Measurements from ENCODE around the gene TSEN15. TPM values are rescaled to one million over a fixed set of nuclear protein-coding genes. Genes with fewer than 3 reads are reported as not detected.

TSEN15 gene
- total and polyA plus RNA-seq, 12 donors: 16.3 to 55.1 (median 27.8) TPM

DNA sequence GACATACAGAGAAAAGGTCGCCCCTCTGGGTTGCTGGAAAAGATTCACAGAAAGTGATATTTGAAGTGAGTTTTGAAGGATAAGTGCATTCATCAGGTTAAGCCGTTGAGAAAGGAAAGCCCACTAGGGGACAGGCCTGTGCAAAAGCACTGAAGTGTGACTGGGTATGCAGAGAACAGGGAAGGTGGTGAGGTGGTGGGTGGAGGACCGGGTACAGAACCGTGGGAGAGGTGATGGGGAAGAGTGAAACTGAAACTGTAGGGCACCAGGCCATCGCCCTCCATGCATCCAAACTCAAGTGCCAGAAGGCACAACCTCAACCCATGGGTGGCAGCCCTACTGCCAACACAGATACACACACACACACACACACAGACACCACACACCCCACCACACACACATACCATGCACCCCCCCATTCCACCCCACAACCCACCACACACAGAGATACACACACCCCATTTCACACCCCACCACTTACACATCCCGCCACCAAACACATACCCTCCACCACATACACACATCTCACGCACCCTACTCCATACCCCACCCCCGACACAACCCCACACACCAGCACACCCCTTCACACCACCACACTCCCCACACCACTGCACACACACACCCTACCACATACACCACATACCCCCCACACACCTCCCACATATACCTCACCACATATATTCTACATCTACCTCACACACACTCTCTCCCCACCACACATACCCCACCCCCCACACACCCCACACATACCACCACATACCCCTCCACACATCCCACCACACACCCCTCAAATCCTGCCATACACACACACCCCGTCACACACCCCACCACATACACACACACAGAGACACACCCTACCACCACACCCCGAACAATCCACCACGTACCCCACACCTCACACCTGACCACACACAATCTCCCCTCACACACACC lies 59.0 kb downstream of the TSEN15 start:
- H3K4me1 ChIP-seq (replicated peaks in 1 of 2): no peaks in the 10 kb centered on the region
- no peak overlapping the region for H3K4me3 ChIP-seq
- intact Hi-C loops (cut with DNase I): no loop called here
- no peaks in the 10 kb centered on the region for H3K9me3 ChIP-seq (replicated peaks in 1 of 3)
- no peaks in the 10 kb centered on the region for H3K36me3 ChIP-seq (replicated peaks in 1 of 2)
- no peak overlapping the region for H3K27ac ChIP-seq
- WGBS, 4 donors: 83 to 89% (median 88%) methylated on average over 11 of the region's 11 CpGs
- TF ChIP-seq, protein P1, sequence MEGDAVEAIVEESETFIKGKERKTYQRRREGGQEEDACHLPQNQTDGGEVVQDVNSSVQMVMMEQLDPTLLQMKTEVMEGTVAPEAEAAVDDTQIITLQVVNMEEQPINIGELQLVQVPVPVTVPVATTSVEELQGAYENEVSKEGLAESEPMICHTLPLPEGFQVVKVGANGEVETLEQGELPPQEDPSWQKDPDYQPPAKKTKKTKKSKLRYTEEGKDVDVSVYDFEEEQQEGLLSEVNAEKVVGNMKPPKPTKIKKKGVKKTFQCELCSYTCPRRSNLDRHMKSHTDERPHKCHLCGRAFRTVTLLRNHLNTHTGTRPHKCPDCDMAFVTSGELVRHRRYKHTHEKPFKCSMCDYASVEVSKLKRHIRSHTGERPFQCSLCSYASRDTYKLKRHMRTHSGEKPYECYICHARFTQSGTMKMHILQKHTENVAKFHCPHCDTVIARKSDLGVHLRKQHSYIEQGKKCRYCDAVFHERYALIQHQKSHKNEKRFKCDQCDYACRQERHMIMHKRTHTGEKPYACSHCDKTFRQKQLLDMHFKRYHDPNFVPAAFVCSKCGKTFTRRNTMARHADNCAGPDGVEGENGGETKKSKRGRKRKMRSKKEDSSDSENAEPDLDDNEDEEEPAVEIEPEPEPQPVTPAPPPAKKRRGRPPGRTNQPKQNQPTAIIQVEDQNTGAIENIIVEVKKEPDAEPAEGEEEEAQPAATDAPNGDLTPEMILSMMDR (IDR thresholded peaks at IDR 0.05): no peak
- no peak for TF ChIP-seq POLR2A (IDR thresholded peaks at IDR 0.05)
- no peaks in the 10 kb centered on the region for H3K27me3 ChIP-seq
- no peak for DNase-seq

DNA sequence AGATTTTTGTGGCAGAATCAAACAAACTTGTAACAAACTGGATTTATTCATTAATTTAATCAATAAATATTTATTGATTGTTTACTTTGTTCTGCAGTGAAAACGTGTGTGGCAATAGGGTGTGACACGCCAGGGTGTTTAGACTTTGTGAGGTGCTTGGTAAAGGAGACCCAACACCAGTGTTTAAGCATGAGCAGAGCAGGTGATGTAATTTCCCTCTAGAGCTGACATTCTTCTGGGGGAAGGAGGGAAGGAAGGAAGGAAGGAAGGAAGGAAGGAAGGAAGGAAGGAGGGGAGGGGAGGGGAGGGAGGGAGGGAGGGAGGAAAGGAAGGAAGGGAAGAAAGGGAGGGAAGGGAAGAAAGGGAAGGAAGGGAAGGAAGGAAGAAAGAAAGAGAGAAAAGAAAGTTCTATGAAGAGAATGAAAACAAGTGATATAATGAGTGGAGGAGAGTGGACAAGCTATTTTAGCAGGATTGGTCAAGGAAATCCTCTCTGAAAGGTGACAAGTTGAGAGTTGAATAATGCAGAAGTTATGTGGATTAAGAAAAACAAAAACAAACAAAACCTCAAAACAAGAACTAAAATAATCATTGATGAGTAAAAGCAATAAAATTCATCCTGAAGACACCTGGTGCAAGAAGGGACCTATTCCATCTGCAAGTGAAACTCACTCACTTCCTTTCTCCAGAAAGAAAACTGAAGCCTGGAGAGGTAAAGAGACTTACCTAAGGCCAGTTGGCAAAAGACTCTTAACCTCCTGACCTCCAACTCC lies 60.8 kb downstream of the TSEN15 start:
- no peak for DNase-seq
- TF ChIP-seq POLR2A (IDR thresholded peaks at IDR 0.05): no peak
- TF ChIP-seq, protein P1 (IDR thresholded peaks at IDR 0.05): no peak
- Histone ChIP-seq H3K4me3 (no peak overlapping the region), H3K36me3 (replicated peaks in 1 of 2) (no peaks in the 10 kb centered on the region), H3K27me3 (no peaks in the 10 kb centered on the region), H3K27ac (no peak overlapping the region), H3K9me3 (replicated peaks in 1 of 3) (no peaks in the 10 kb centered on the region), H3K4me1 (replicated peaks in 1 of 2) (no peaks in the 10 kb centered on the region)
- 84 to 93% (median 87%) methylated on average over 2 of the region's 2 CpGs for WGBS, 4 donors
- intact Hi-C loops (cut with DNase I): no loop called here

DNA sequence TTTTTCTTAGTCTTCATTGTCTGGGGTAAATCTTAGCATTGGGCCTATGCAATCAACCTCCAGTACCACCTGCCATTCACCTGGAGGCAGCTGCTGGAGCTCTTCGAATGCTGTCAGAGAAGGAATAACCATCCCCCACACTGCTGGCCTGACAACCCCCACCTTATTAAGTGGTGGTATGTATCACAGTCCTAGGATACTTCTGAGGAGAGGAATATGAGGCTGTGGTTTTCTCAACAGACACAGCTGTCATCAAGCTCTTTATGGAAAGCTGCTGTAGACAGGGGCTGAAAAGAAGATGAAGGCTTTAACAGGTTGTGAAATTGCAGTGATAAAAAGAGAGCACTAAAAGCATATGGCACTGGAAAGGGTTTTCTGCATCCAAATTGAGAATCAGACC lies 61.7 kb downstream of the TSEN15 start:
- Histone ChIP-seq H3K4me3 (no peak overlapping the region), H3K27me3 (no peaks in the 10 kb centered on the region), H3K27ac (no peak overlapping the region), H3K9me3 (replicated peaks in 1 of 3) (no peaks in the 10 kb centered on the region), H3K36me3 (replicated peaks in 1 of 2) (no peaks in the 10 kb centered on the region), H3K4me1 (replicated peaks in 1 of 2) (no peaks in the 10 kb centered on the region)
- DNase-seq: no peak
- no peak for TF ChIP-seq POLR2A (IDR thresholded peaks at IDR 0.05)
- TF ChIP-seq, protein P1 (IDR thresholded peaks at IDR 0.05): no peak
- 88 to 100% (median 95%) methylated on average over 1 of the region's 1 CpG for WGBS, 4 donors
- intact Hi-C loops (cut with DNase I): no loop called here

DNA sequence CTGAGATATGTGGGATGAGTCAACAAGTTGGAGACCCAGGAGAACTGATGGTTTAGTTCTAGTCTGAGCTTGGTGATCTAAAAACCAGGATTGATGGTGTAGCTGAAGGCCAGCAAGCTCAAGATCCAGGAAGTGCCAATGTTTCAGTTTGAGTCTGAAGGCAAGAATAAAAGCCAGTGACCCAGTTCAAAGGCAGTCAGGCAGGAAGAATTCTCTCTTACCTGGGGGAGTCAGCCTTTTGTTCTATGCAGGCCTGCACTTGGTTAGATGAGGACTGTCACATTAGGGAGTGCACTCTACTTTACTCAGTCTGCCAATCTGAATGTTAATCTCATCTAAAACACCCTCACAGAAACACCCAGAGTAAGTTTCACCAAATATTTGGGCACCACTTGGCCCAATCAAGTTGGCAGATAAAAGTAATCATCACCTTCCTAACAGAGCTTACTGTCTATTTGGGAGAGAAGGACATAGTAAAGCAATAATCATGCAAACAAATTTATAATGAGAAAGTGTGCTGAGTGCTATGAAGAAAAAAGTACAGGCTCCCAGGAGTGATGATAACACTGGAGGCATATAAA lies 63.4 kb downstream of the TSEN15 start:
- TF ChIP-seq, protein P1 (IDR thresholded peaks at IDR 0.05): no peak
- no peak for TF ChIP-seq POLR2A (IDR thresholded peaks at IDR 0.05)
- Histone ChIP-seq H3K4me1 (replicated peaks in 1 of 2) (no peaks in the 10 kb centered on the region), H3K4me3 (no peak overlapping the region), H3K27me3 (no peaks in the 10 kb centered on the region), H3K9me3 (replicated peaks in 1 of 3) (no peaks in the 10 kb centered on the region), H3K36me3 (replicated peaks in 1 of 2) (no peaks in the 10 kb centered on the region), H3K27ac (no peak overlapping the region)
- no peak for DNase-seq
- intact Hi-C loops (cut with DNase I): no loop called here
